ENCODE measurements around the gene PELO. TPM values are rescaled to one million over a fixed set of nuclear protein-coding genes. Genes with fewer than 3 reads are reported as not detected.

The PELO gene, protein sequence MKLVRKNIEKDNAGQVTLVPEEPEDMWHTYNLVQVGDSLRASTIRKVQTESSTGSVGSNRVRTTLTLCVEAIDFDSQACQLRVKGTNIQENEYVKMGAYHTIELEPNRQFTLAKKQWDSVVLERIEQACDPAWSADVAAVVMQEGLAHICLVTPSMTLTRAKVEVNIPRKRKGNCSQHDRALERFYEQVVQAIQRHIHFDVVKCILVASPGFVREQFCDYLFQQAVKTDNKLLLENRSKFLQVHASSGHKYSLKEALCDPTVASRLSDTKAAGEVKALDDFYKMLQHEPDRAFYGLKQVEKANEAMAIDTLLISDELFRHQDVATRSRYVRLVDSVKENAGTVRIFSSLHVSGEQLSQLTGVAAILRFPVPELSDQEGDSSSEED
- total RNA-seq: 62.5 TPM

DNA sequence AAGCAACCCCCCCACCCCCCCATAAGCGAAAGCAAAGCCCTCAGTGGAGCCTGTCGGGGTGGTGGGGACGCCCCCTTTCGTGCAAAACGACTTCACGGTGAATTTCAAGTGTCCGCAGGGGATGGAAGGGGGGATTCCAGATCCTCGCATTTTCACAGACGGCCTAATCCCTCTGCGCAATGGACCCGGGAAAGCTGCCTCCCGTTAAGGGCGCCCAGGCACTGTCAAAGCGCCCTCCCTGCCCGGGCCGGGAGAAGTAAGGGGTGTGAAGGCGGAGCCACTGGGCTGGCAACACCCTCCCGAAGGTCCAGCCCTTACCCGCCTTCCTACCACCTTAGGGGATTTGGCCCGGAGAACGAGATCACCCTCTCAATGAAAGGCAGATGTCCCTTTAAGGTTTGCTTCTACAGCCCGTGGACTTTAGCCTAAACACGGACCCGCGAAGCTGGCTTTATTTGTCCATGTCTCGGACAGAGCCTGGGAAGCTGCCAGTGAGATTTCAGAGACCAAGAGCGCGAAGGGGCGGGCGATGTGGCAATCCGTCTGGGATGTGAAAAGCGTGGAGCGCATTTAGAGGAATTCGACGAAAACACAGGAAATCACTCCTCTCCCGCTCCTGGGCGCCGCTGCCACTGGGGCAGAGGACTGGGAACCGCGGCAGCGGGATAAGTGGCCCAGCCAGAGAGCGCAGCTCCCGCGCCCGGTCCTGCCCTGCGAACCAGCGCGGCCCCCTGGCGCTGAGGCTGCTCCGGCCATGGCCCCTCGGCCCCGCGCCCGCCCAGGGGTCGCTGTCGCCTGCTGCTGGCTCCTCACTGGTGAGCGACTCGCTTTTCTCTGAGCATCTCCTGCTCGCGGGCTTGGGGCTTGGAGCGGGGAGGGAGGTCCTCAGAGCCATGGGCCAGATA is at the start of gene PELO, which contains the start of gene ITGA1:
Gene PELO, plus strand, starts transcription at position 317 of the 905 bp plus-strand sequence. CDS start 12,479 bp downstream, outside the sequence.
Gene ITGA1, plus strand, starts transcription at position 317 of the 905 bp plus-strand sequence. Its CDS starts 438 bp downstream, at position 755.

Other genes with a start within 250 kb of the PELO start
- gene ITGA1, start within 50 bp of the PELO start, total RNA-seq: 54.8 TPM
- gene ITGA2, start 201.4 kb downstream of the PELO start, total RNA-seq: 25.0 TPM